Measurements from ENCODE around the gene RBBP5.
"Not testable (repeated sequence)": the region's sequence is repeated elsewhere in the genome, so short reads cannot be mapped to it uniquely, and the experiment has no call there.

RBBP5 gene, protein sequence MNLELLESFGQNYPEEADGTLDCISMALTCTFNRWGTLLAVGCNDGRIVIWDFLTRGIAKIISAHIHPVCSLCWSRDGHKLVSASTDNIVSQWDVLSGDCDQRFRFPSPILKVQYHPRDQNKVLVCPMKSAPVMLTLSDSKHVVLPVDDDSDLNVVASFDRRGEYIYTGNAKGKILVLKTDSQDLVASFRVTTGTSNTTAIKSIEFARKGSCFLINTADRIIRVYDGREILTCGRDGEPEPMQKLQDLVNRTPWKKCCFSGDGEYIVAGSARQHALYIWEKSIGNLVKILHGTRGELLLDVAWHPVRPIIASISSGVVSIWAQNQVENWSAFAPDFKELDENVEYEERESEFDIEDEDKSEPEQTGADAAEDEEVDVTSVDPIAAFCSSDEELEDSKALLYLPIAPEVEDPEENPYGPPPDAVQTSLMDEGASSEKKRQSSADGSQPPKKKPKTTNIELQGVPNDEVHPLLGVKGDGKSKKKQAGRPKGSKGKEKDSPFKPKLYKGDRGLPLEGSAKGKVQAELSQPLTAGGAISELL

DNA sequence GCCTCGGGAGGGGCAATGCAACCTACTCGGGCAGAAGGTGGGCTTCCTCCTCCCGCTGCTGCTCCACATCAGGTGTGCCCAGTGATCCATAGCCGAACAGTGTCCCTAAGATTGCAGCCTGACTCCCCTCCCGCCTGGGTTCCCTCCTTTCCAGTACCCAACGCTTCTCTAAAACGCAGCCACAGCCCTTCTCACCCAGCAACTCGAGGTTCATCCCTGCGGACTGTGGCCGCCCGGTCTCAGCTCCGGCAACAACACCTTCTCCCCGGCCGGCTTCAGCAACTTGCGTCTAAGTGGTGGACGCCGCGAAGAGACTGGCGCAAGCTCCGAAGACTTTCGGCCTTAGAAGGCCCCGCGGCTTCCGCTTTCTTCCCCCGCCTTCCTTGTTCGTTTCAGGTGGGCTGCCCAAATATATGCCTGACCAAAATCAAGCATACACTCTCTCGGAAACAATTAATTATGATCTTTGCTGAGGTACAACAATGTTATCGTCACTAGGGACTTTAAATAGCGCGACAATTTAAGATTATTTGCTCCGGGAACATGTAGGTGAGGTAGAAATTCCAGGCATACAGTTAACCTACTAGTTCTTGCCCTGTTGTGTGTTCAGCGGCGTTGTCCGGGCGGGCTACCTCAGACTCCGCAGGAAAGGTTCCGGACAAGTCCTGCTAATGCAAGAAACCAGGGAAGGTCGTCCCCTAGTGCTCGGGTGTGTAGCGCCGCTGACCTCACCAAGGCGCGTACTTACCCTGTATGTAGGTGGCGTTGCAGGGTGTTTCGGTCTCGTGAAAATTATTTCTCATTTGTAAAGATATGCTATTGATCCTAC, at the start of gene RBBP5:
Gene RBBP5 (minus strand): TSS at position 319 of the 829 bp plus-strand sequence. CDS start 105 bp downstream, at position 214.
- DNase-seq, result peak; percentile 74 to 93 (median 88)

DNA sequence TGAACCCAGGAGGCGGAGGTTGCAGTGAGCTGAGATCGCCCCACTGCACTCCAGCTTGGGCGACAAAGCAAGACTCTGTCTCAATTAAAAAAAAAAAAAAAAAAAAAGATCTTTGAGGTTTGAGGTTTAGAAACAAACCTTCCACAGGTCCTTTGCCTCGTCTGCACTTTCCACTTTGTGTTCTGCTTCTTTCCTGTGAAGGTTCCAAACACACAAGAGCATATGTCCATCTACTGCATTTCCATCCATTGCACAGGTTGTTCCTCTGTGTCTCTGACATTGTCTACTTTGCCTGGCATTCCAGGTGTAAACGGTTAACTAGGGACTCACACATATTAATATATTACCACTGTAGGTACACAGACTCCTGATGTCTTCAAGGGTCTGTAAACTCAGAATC, 49.6 kb upstream of the RBBP5 start:
- DNase-seq, result no peak

DNA sequence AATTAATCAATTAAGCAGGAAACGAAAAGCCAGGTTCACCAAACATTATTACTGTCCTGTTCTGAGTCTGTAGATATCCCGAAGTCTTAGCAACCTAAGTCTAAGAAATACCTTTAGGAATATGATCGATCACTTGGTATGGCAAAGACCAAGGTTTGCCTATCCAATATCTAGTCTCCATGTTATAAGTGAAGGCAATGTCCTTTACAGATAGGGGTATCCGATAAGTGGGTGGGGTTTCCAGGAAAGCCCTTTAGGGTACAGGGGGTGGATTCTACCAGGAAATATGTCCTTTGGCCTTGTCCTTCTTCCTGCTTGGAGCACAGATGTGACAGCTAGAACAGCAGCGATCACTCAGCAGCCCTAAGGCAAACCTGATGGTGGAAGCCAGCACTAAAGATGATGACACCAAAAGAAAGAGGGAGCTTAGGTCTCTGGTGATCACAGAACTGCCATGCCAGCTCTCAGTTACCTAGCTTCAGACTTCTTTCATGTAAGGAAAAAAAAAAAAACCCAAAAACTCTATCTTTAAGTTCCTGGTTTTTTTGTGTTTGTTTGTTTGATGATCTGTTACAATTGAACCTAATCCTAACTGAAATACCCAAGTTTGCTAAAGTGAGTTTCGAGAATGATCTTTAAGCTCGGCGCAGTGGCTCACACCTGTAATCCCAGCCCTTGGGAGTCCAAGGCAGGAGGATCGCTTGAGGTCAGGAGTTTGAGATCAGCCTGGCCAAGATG, 48.9 kb upstream of the RBBP5 start:
- DNase-seq, result no peak

DNA sequence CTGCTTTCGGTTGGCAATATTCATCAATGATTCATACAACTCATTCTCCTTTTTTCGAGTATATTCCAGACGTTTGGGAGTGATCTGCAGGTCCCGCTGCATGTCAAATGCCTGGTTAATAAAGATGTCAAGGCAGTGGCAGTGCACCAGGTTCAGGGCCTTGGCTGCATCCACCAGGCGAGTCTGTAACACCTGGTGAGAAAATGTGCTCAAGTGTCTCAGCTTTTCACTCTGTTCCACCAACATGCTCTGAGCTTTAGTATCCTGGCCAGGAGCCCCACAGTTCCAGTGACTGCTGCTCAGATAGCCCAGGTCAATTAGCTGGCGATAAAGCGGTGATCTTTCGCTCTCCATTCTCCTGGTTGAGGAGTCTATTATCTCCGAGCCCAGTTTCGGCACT, 47.5 kb upstream of the RBBP5 start:
- no peak for DNase-seq

DNA sequence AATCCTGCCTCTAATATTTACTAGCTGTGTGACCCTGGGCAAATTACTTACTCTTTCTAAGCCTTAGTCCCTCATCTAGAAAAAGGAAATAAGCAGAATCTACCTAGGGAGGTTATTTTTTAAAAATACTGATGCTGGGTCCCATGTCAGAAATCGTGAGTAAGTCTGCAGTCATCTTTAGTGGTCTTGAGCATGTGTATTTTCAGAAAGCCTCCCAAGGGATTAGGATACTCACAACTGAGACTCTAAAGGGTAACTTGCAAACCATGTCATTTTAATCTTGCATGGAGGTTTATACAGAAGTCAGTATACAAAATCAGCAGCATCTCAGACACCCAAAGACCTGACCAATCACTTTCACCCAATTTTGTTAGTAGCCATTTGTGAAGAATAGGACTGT, 46.5 kb upstream of the RBBP5 start:
- DNase-seq, result no peak

DNA sequence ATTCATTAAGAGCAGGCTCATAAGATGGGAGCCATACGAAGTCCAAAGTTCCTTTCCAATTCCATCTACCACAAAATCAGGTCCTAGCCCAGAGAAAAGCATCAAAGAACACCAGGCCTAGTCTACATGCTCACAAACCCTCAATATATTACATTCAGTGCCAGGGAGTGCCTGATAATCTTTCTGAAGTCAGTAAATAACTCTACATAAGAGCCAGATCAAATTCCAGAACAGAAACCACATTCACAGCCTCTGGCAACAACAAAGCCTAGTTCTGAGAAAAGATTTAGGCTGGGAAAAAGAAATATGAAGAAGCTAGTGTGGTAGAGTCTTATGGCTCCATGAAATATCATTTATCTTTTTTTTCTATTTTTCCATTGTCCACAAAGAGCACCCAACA, 40.5 kb upstream of the RBBP5 start:
- no peak for DNase-seq

DNA sequence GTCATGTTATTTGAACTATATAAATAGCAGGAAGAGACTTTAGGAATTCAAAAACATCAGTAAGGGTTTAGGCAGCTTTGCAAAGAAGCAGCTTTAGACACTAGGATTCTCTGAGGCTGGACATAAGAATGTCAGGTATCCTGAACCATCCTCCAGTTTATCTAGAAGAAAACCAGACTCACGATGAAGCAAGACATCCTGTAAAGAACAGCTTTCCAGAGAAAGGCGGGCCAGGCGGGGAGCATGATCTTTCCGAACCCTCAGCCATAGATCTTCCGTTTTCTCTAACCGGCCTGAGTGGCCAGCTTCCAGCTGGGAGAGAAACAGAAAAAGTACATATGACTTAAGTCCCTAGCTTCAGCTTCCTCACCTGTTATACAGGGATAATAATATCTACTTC, 39.3 kb upstream of the RBBP5 start:
- DNase-seq, result no peak

DNA sequence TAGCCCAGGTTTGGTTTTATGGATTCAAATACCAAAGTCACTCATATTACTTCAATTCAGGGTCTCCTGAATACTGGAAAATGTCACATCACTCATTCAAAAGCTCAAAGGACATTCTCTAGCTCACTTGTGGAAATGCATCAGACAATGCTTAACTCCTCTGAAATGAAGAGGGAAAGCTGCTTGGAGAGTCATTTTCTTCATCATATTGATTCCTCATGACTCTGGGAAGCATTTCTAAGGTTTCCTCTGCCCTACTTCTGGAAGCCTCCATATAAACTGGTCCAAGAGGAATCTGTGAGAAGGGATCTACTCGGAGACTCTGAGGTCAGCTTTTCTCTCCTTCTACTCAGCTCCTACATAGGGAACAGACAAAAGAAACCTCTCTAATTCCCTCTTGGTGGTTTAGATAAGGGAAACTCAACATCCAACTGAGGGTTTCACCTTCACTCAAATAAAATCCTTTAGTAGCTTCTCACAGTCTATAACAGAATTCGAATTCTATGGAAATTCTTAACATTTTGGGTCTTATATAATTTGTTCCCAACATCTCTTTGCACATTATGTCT, 36.4 kb upstream of the RBBP5 start:
- no peak for DNase-seq

DNA sequence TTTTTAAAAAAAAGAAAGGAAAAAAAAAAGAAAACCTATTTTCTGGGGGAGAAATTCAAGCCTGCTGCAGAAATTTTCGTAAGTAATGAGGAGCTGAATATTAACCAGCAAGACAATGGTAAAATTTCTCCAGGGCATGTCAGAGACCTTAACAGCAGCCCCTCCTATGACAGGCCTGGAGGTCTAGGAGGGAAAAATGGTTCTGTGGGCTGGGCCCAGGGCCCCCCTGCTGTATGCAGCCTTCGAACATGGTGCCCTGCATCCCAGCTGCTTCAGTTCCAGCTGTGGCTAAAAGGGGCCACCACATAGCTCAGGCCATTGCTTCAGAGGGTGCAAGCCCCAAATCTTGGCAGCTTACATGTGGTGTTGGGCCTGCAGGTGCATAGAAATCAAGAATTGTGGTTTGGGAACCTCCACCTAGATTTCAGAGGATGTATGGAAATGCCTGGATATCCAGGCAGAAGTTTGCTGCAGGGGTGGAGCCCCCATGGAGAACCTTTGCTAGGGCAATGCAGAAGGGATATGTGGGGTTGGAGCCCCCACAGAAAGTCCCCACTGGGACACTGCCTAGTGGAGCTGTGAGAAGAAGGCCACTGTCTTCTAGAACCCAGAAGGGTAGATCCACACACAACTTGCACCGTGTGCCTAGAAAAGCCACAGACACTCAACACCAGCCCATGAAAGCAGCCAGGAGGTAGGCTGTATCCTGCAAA, 34.0 kb upstream of the RBBP5 start:
- not testable (repeated sequence) for DNase-seq

DNA sequence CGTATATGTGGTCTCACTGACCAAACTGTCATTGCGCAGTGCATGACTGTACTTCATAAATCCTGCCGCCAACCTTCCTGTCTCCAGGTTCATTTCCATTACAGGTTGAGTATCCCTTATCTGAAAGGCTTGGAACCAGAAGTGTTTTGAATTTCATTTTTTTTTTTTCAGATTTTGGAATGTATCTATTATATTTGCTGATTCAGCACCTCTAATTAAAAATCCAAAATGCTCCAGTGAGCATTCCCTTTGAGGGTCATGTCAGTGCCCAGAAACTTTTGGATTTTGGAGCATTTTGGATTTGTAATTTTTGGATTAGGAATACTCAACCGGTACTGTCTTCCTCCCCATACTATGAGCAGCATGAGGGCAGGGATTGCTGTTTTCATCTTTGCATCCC, 30.7 kb upstream of the RBBP5 start:
- DNase-seq, result no peak

DNA sequence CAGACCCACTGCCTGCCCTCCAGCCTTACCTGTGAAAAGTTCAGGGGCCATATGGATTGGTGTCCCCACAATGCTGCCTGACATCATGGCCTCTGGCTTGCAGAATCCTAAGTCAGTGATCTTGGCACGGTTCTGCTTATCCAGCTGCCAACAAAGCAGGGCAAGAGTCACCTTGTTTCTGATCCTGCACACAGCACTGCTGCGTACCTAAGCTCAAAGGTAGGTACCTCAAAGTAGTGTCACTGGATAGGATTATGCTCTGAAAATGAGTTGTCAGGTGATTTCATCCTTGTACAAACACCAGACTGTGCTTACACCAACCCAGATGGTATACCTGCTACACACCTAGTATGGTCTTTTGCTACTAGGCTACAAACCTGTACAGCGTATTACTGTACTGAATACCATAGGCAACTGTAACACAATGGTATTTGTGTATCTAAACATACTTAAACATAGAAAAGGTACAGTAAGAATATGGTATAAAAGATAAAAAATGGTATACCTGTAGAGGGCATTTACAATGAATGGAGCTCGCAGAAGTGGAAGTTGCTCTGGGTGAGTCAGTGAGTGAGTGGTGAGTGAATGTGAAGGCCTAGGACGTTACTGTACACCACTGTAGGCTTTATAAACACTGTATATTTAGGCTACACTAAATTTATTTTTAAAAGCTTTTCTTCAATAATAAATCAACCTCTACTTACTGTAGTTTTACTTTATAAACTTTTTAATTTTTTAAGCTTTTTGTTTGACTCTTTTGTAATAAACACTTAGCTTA, 29.1 kb upstream of the RBBP5 start:
- no peak for DNase-seq

DNA sequence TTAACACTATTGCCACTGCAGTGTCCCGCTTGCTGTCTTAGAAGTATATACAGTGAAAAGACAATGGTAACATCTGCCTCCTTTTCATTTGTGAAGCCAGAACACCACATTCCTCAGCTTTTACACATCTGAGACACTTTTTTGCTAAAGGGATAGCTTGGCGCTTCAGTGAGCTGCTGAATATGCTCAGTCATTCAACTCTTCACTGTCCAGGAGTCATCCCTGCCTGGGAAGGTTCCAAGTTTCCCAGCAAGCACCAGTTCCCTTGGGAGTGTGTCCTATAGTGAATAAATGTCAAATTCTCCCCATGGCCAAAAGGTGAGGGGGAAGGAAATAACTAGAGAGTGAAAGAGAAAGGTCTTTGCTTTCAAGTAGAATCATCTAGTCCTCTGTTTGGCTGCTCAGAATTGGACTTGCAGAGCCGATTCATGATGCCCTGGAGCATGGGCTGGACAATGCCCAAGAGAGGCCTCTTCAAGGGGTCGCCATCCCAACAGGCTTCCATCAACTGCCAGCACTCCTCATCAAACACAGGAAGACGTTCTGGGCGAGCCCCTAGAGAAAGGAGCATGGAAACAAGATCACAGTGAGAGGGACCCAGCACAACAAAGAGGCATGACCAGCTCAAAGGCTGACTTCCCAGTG, 25.5 kb upstream of the RBBP5 start:
- no peak for DNase-seq

DNA sequence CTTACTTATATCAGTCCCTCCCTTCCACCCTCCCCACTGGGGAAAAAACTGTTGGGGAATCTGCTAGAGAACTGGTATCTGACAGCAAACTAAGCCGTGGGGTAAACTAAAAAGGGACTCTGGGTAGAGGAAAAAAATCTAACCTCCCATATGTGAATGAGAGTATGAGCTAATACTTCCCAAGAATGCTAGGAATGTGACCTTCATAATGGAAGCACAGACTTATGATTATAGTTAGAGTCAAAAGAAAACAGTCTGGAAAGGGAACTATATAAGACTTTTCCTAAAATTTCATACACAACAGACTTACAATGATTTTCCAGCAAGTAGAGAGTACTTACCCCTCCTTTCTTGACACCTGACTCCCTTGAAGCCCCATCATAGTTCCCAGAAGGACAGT, 23.0 kb upstream of the RBBP5 start:
- DNase-seq, result no peak

DNA sequence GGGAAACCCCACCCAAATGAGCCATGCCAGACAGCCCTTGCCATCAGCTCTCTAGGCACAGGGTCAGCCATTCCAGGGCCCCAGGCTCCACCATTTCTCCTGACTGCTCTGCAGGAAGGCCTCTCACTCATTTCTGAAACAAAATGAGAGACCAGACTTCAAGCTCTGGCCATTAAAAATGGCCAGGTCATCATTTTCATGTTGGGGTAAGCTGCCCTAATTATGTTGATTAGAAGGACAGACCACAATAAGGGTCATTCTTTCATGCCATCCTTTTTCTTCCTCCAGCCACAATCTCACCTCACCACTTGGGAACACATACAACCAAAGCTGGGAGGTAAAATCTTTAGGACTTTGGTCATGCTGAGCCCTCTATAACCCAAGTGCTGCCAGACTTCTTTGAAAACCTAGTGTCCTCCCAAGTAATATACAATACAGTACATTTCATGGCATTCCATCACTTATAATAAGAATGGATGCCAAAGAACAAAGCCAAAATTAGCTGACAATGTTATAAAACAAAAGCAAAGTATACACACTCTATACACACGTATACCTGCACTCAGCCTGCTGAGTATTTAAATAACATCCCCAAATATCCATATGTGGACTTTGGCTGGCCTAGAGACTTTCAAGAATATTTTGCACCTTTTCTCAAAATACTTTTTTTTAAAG, 22.4 kb upstream of the RBBP5 start:
- DNase-seq, result no peak

DNA sequence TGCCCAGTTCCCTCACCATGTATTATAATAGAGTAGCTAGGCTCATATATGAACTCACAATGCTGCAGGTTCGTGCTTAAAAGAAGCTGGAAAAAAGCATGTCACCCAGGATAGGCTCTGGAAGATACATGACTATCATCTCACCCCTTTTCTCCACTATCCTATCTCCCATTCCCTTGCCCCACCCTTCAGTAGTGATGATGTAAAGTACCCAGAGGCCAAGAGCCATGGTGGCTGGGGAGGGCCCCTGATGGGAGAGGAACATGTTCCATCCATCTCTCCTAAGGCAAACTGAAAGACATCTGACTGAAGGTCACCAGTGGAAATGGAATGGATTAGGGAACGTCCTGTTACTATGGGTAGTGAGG, 20.3 kb upstream of the RBBP5 start:
- DNase-seq, result no peak

DNA sequence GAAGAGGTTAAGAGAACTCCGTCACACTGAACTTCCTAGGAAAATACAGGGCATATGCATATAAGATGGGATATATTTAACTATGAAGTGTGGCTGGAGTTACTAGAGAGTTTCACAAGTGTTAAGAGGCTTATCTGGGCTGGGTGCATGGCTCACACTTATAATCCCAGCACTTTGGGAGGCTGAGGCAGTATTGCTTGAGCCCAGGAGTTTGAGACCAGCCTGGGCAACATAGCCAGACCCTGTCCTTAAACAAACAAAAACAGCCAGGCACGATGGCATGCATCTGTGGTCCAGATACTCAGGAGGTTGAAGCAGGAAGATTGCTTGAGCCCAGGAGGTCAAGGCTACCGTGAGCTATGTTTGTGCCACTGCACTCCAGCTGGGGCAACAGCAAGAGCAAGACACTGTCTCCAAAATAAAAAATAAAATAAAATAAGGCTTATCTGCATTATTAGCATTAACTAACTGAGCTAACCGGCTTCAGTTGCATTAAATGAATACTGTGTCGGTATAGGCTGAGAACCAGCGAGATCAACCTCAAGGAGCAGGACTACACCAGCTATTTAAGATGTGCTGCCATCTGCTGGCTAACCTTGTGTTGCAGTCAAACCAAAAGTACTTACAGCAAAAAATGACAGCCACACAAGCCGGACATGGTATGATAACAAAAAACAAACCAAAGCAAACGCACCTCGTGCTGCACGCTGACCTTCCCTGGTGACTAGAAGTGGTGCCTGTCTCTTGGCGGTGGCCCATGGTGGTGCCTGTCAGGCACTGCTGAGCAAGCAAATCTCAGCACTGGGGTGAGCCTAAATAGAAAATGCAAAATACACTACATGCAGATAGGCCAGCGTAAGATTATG, 19.7 kb upstream of the RBBP5 start:
- DNase-seq, result peak; percentile 26 to 59 (median 42)

DNA sequence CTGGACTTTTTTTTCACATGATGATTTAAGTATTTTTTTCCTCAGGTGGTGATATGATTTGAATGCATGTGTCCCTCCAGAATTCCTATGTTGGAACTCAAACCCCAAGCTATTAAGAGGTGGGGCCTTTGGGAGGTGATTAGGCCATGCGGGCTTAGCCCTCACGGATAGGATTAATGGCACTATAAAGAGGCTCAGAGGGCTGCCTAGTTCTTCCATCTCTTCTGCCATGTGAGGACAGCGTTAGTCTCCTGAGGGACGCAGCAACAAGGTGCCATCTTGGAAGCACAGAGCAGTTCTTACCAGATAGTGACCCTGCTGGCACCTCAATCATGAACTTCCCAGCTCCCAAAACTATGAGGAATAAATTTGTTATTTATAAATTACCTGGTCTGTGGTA, 18.3 kb upstream of the RBBP5 start:
- no peak for DNase-seq

DNA sequence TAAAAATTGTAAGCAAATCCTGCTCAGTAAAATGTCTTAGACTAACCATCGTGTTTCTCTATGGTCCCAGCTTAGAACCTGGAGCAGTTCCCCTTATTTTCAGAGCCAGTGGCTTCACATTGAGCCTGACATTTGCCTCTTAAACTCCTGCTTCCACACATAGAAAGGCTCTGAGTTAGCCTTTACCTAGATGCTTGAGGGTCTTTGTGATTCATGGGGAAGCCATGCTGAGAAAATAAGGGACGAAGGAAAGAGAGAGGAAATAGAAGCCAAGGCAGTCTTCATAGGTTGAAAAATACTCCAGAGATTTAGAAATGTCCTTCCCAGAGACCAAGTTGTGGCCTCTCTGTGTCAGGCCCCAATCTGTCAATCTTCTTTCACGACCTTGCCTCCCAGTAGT, 16.1 kb upstream of the RBBP5 start:
- DNase-seq, result no peak

DNA sequence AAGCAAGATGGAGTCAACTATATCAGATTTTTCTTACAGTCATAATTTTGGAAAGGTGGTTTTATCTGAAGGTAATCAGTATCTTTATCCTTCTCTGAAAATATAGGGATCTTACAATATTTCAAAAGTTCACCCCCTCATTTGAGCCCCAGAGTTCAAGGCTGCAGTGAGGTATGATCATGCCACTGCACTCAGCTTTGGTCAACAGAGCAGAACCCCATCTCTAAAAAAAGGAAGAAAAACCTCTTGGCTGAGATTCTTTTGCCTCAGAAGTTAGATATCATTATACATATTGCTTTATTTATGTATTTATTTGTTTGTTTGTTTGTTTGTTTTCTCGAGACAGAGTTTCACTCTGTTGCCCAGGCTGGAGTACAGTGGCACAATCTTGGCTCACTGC, 11.5 kb upstream of the RBBP5 start:
- no peak for DNase-seq
